Ramos (cell line): ENCODE data around the gene CALML3.

Experiments
- in situ Hi-C: fragments of 300-500 bp; cut with MboI; formaldehyde crosslinking; loops from one replicate; pipeline ENCODE4 v1.14.3; 2022; ENCODE audit warnings: low sequenced_read_pairs; ENCODE audit not compliant: unreplicated experiment

CALML3 gene

GRCh38 chr10:5536486-5537081 lies 11.8 kb downstream of the CALML3 start:
- in situ Hi-C loops = no loop called here

- in situ Hi-C loops = no loop called here
Observed at GRCh38 chr10:5537684-5538083, 12.9 kb downstream of the CALML3 start.

GRCh38 chr10:5538446-5538845 lies 13.7 kb downstream of the CALML3 start:
- in situ Hi-C loops = no loop called here

GRCh38 chr10:5538892-5539651 lies 14.3 kb downstream of the CALML3 start:
- in situ Hi-C loops = no loop called here

- in situ Hi-C loops = no loop called here
Observed at GRCh38 chr10:5540080-5540479, 15.3 kb downstream of the CALML3 start.

GRCh38 chr10:5540891-5541290 lies 16.1 kb downstream of the CALML3 start:
- in situ Hi-C loops = no loop called here

GRCh38 chr10:5542100-5542499 lies 17.3 kb downstream of the CALML3 start:
- in situ Hi-C loops = no loop called here

GRCh38 chr10:5543623-5544022 lies 18.9 kb downstream of the CALML3 start:
- in situ Hi-C loops = no loop called here

- in situ Hi-C loops = no loop called here
Observed at GRCh38 chr10:5544216-5544805, 19.6 kb downstream of the CALML3 start.

- in situ Hi-C loops = no loop called here
Observed at GRCh38 chr10:5545011-5545410, 20.2 kb downstream of the CALML3 start.

GRCh38 chr10:5545426-5545777 lies 20.6 kb downstream of the CALML3 start:
- in situ Hi-C loops = no loop called here

- in situ Hi-C loops = no loop called here
Observed at GRCh38 chr10:5545778-5546710, 21.3 kb downstream of the CALML3 start.

- in situ Hi-C loops = no loop called here
Observed at GRCh38 chr10:5546891-5547680, 22.3 kb downstream of the CALML3 start.

GRCh38 chr10:5547681-5547930 lies 22.8 kb downstream of the CALML3 start:
- in situ Hi-C loops = no loop called here

- in situ Hi-C loops = no loop called here
Observed at GRCh38 chr10:5547931-5548660, 23.3 kb downstream of the CALML3 start.

- in situ Hi-C loops = no loop called here
Observed at GRCh38 chr10:5549462-5550249, 24.9 kb downstream of the CALML3 start.

- in situ Hi-C loops = no loop called here
Observed at GRCh38 chr10:5550250-5550545, 25.4 kb downstream of the CALML3 start.

GRCh38 chr10:5550621-5551530 lies 26.1 kb downstream of the CALML3 start:
- in situ Hi-C loops = no loop called here
